Fibroblast of lung (primary cell): ENCODE results near the gene COX7A2L.

Source experiments
- EZH2 ChIP-seq: IDR thresholded peaks from 2 replicates; pipeline ENCODE4 v1.5.1; 2012; ENCODE audit warnings: low read length, control low read depth, mild to moderate bottlenecking; ENCODE audit errors: missing control alignments
- TF ChIP-seq, protein P1 (sequence below), 2 donors: IDR thresholded peaks in 1 of 2; conservative IDR thresholded peaks in 1 of 2; 1 replicate in 1 of 2; 2 replicates in 1 of 2; pipeline ENCODE4 v1.5.1; 2011 to 2012; ENCODE audit warnings: low read length in 2 of 2, control low read depth in 1 of 2, inconsistent platforms in 1 of 2, low read depth in 1 of 2, mild to moderate bottlenecking in 1 of 2

GRCh38 chr2:42317486-42317885 lies 43.5 kb downstream of the COX7A2L start:
- TF ChIP-seq, protein P1, sequence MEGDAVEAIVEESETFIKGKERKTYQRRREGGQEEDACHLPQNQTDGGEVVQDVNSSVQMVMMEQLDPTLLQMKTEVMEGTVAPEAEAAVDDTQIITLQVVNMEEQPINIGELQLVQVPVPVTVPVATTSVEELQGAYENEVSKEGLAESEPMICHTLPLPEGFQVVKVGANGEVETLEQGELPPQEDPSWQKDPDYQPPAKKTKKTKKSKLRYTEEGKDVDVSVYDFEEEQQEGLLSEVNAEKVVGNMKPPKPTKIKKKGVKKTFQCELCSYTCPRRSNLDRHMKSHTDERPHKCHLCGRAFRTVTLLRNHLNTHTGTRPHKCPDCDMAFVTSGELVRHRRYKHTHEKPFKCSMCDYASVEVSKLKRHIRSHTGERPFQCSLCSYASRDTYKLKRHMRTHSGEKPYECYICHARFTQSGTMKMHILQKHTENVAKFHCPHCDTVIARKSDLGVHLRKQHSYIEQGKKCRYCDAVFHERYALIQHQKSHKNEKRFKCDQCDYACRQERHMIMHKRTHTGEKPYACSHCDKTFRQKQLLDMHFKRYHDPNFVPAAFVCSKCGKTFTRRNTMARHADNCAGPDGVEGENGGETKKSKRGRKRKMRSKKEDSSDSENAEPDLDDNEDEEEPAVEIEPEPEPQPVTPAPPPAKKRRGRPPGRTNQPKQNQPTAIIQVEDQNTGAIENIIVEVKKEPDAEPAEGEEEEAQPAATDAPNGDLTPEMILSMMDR (conservative IDR thresholded peaks at IDR 0.05 in 1 of 2, IDR thresholded peaks at IDR 0.05 in 1 of 2; ENCODE audit: low read depth in 1 of 2, low read length in 2 of 2) = no peak
- TF ChIP-seq EZH2 = no peak
